H1 (cell line): Measurements from ENCODE around the gene DOHH. TPM values are rescaled to one million over a fixed set of nuclear protein-coding genes. Genes with fewer than 3 reads are reported as not detected.

Experiments
- CTCF ChIA-PET: fragments of 300-600 bp; sonication (Branson Sonifier 250); formaldehyde crosslinking; loops from one replicate; lab custom pipeline; 2021; ENCODE audit not compliant: partially characterized antibody; lab: Charles Lee
- POLR2A ChIA-PET: fragments of 300-600 bp; sonication (Branson Sonifier 250); formaldehyde crosslinking; loops from one replicate; lab custom pipeline; 2021; ENCODE audit warnings: inconsistent platforms; ENCODE audit not compliant: partially characterized antibody; lab: Charles Lee
- DNase-seq, 2 experiments: peaks; one replicate each; pipeline versions ENCODE4 v3.0.0 to v3.0.0-alpha.2; 2010 to 2022; ENCODE audit warnings: low spot score in 2 of 2, low read depth in 1 of 2, mixed read lengths in 1 of 2
- FAIRE-seq: peaks from 2 replicates; lab custom pipeline; 2011; peaks lifted over from hg19 to GRCh38; lab: Jason Lieb, UNC
- H2AFZ ChIP-seq: 2 replicates; pipeline ENCODE4 v1.8.1; 2012; ENCODE audit warnings: low read length, inconsistent platforms
- H2AK5ac ChIP-seq: 2 replicates; pipeline ENCODE4 v1.6.1; 2013; ENCODE audit warnings: low read depth, low read length
- H2BK120ac ChIP-seq: replicated peaks from 2 replicates; pipeline ENCODE3; 2013; ENCODE audit warnings: low read depth, low read length, inconsistent platforms
- H2BK12ac ChIP-seq: 2 replicates; pipeline ENCODE4 v1.6.1; 2013; ENCODE audit warnings: low read depth, low read length
- H2BK15ac ChIP-seq: 2 replicates; pipeline ENCODE4 v1.6.1; 2013; ENCODE audit warnings: low read length
- H2BK20ac ChIP-seq: 2 replicates; pipeline ENCODE4 v1.6.1; 2013; ENCODE audit warnings: low read length
- H2BK5ac ChIP-seq: 2 replicates; pipeline ENCODE4 v1.6.1; 2013; ENCODE audit warnings: low read depth, low read length
- H3K14ac ChIP-seq: 2 replicates; pipeline ENCODE4 v1.6.1; 2013; ENCODE audit warnings: inconsistent platforms; ENCODE audit not compliant: insufficient read length
- H3K18ac ChIP-seq: 2 replicates; pipeline ENCODE4 v1.6.1; 2013; ENCODE audit warnings: low read length; ENCODE audit errors: extremely low read depth
- H3K23ac ChIP-seq: 2 replicates; pipeline ENCODE4 v1.6.1; 2013; ENCODE audit warnings: inconsistent platforms; ENCODE audit not compliant: insufficient read length
- H3K23me2 ChIP-seq: 2 replicates; pipeline ENCODE4 v1.6.1; 2013; ENCODE audit warnings: low read depth, low read length
- H3K27ac ChIP-seq: 2 replicates; pipeline ENCODE4 v1.6.1; 2011; ENCODE audit warnings: low read depth, low read length, inconsistent platforms
- H3K27me3 ChIP-seq, 4 experiments: replicated peaks in 1 of 4; 1 replicate in 1 of 4; 2 replicates in 3 of 4; pipeline versions ENCODE4 v1.6.1 to v1.8.1; 2011 to 2013; ENCODE audit warnings: low read length in 3 of 4, mild to moderate bottlenecking in 3 of 4, inconsistent platforms in 2 of 4, mixed read lengths in 2 of 4, moderate library complexity in 1 of 4; ENCODE audit not compliant: control insufficient read depth in 3 of 4, insufficient read depth in 3 of 4; ENCODE audit errors: extremely low read depth in 1 of 4
- H3K36me3 ChIP-seq, 4 experiments: 2 replicates each; pipeline versions ENCODE4 v1.6.1 to v1.8.1; 2011 to 2013; ENCODE audit warnings: mild to moderate bottlenecking in 4 of 4, low read length in 3 of 4, moderate library complexity in 2 of 4, control low read depth in 1 of 4, inconsistent platforms in 1 of 4; ENCODE audit not compliant: insufficient read depth in 4 of 4, control insufficient read depth in 2 of 4
- H3K4ac ChIP-seq: replicated peaks from 2 replicates; pipeline ENCODE3; 2013; ENCODE audit warnings: low read length, low read depth, mixed read lengths, inconsistent platforms; ENCODE audit not compliant: insufficient read length
- H3K4me1 ChIP-seq, 4 experiments: replicated peaks in 1 of 4; 1 replicate in 1 of 4; 2 replicates in 3 of 4; pipeline versions ENCODE4 v1.6.1 to v1.8.1; 2011 to 2013; ENCODE audit warnings: low read length in 3 of 4, inconsistent platforms in 2 of 4, mixed read lengths in 1 of 4; ENCODE audit not compliant: insufficient read depth in 4 of 4, control insufficient read depth in 3 of 4
- H3K4me2 ChIP-seq, 2 experiments: 2 replicates each; pipeline versions ENCODE4 v1.6.1 to v1.8.1; 2011 to 2013; ENCODE audit warnings: low read depth in 2 of 2, low read length in 2 of 2, control low read depth in 1 of 2, inconsistent platforms in 1 of 2, mild to moderate bottlenecking in 1 of 2; ENCODE audit not compliant: insufficient read depth in 1 of 2
- H3K4me3 ChIP-seq, 4 experiments: fragments of 200-600, 300-600 bp in 1 of 4; sonication (generic), shearing (Covaris generic), sonication (Bioruptor Twin) in 1 of 4; 2 replicates each; pipeline versions ENCODE4 v1.5.1 to v1.8.1; 2011 to 2016; ENCODE audit warnings: low read length in 4 of 4, low read depth in 3 of 4, control low read depth in 2 of 4, inconsistent platforms in 2 of 4, mild to moderate bottlenecking in 2 of 4, mixed read lengths in 1 of 4, moderate library complexity in 1 of 4; ENCODE audit not compliant: insufficient read depth in 2 of 4; ENCODE audit errors: extremely low read depth in 1 of 4
- H3K56ac ChIP-seq: replicated peaks from 2 replicates; pipeline ENCODE3; 2013; ENCODE audit warnings: low read depth, mild to moderate bottlenecking, mixed read lengths, low read length, inconsistent platforms; ENCODE audit not compliant: insufficient read length
- H3K79me1 ChIP-seq: 2 replicates; pipeline ENCODE4 v1.6.1; 2013; ENCODE audit warnings: low read depth, low read length, control low read depth
- H3K79me2 ChIP-seq, 2 experiments: 2 replicates each; pipeline versions ENCODE4 v1.6.1 to v1.8.1; 2012 to 2013; ENCODE audit warnings: low read length in 2 of 2, mild to moderate bottlenecking in 2 of 2, inconsistent platforms in 1 of 2; ENCODE audit not compliant: insufficient read depth in 2 of 2, control insufficient read depth in 1 of 2
- H3K9ac ChIP-seq, 4 experiments: replicated peaks in 1 of 4; 1 replicate in 1 of 4; 2 replicates in 3 of 4; pipeline versions ENCODE4 v1.6.1 to v1.8.1; 2011 to 2013; ENCODE audit warnings: low read depth in 3 of 4, low read length in 3 of 4, control low read depth in 2 of 4, mild to moderate bottlenecking in 2 of 4, moderate library complexity in 2 of 4, inconsistent platforms in 1 of 4; ENCODE audit errors: extremely low read depth in 1 of 4
- H3K9me3 ChIP-seq, 2 experiments: 2 replicates each; pipeline versions ENCODE4 v1.6.1 to v1.8.1; 2012 to 2013; ENCODE audit warnings: mild to moderate bottlenecking in 2 of 2, moderate library complexity in 2 of 2, control low read depth in 1 of 2, inconsistent platforms in 1 of 2, low read depth in 1 of 2, low read length in 1 of 2, mixed read lengths in 1 of 2; ENCODE audit not compliant: insufficient read depth in 2 of 2
- H4K20me1 ChIP-seq, 2 experiments: replicated peaks in 1 of 2; 2 replicates each; pipeline versions ENCODE3 to v1.8.1; 2011 to 2013; ENCODE audit warnings: inconsistent platforms in 2 of 2, low read length in 2 of 2, mild to moderate bottlenecking in 1 of 2; ENCODE audit not compliant: insufficient read depth in 2 of 2, control insufficient read depth in 1 of 2
- H4K5ac ChIP-seq: 2 replicates; pipeline ENCODE4 v1.6.1; 2013; ENCODE audit warnings: low read length, low read depth, mixed read lengths, inconsistent platforms; ENCODE audit not compliant: insufficient read length
- H4K8ac ChIP-seq: 2 replicates; pipeline ENCODE4 v1.8.0; 2013; ENCODE audit warnings: mild to moderate bottlenecking, moderate library complexity, low read length, inconsistent platforms; ENCODE audit not compliant: insufficient read depth; ENCODE audit errors: extremely low read depth
- H4K91ac ChIP-seq: replicated peaks from 2 replicates; pipeline ENCODE3; 2013; ENCODE audit warnings: low read length, mixed read lengths, inconsistent platforms; ENCODE audit not compliant: insufficient read length
- GABPA ChIP-seq: IDR thresholded peaks from 2 replicates; pipeline ENCODE4 v1.6.1; 2011; ENCODE audit warnings: mild to moderate bottlenecking, low read length, moderate library complexity, borderline replicate concordance; ENCODE audit not compliant: insufficient read depth
- GTF2F1 ChIP-seq: IDR thresholded peaks from 2 replicates; pipeline ENCODE4 v1.6.1; 2012; ENCODE audit warnings: low read depth, low read length, improper control_type of control experiment, borderline replicate concordance
- HDAC6 ChIP-seq: IDR thresholded peaks from one replicate; pipeline ENCODE4 v1.7.1; 2012; ENCODE audit warnings: low read depth, mild to moderate bottlenecking, inconsistent platforms, low read length, moderate library complexity
- JUND ChIP-seq: IDR thresholded peaks from 2 replicates; pipeline ENCODE4 v1.6.1; 2011; ENCODE audit warnings: mild to moderate bottlenecking, improper control_type of control experiment, low read length
- KDM4A ChIP-seq: IDR thresholded peaks from one replicate; pipeline ENCODE4 v1.7.1; 2012; ENCODE audit warnings: low read depth, mild to moderate bottlenecking, moderate library complexity, low read length, inconsistent platforms; ENCODE audit not compliant: severe bottlenecking
- MAFK ChIP-seq: IDR thresholded peaks from 2 replicates; pipeline ENCODE4 v1.6.1; 2012; ENCODE audit warnings: low read depth, mild to moderate bottlenecking, improper control_type of control experiment, low read length
- RBBP5 ChIP-seq: IDR thresholded peaks from 2 replicates; pipeline ENCODE4 v1.7.1; 2012; ENCODE audit warnings: low read depth, mild to moderate bottlenecking, inconsistent platforms, low read length, moderate library complexity, borderline replicate concordance
- RFX5 ChIP-seq: IDR thresholded peaks from 2 replicates; pipeline ENCODE4 v1.6.1; 2011; ENCODE audit warnings: low read depth, low read length, improper control_type of control experiment, borderline replicate concordance
- TAF7 ChIP-seq: optimal IDR thresholded peaks from 2 replicates; pipeline ENCODE3; 2011; ENCODE audit warnings: low read depth, mild to moderate bottlenecking, inconsistent platforms, low read length, moderate library complexity, borderline replicate concordance
- TBP ChIP-seq: IDR thresholded peaks from 2 replicates; pipeline ENCODE4 v1.6.1; 2011; ENCODE audit warnings: low read depth, low read length, improper control_type of control experiment
- TEAD4 ChIP-seq: IDR thresholded peaks from 2 replicates; pipeline ENCODE4 v1.6.1; 2012; ENCODE audit warnings: low read depth, low read length, inconsistent platforms, mixed read lengths
- WGBS, 2 experiments: shearing (Covaris generic) in 1 of 2; methylation state at CpG; one replicate each; pipeline versions ENCODE4 v1.1.6 to v1.1.7; 2013 to 2015; ENCODE audit warnings: low lambda C conversion rate in 2 of 2, mixed read lengths in 2 of 2, inconsistent platforms in 1 of 2, low coverage in 1 of 2, missing lambda C conversion rate in 1 of 2; ENCODE audit not compliant: insufficient replicate concordance in 2 of 2, insufficient coverage in 1 of 2, insufficient read length in 1 of 2; ENCODE audit errors: extremely low coverage in 1 of 2, missing lambda C conversion rate in 1 of 2; 5-methylcytosine and 5-hydroxymethylcytosine counted together
- polyA plus RNA-seq, 7 experiments: library from polyadenylated mRNA; depleted of rRNA in 3 of 7; stranded (reverse) in 5 of 7; unstranded in 2 of 7; fragments of >200 nt in 5 of 7; fragments of 200-250 nt in 2 of 7; gene quantifications; 1 replicate in 5 of 7; 2 replicates in 1 of 7; 4 replicates in 1 of 7; pipeline versions ENCODE4 v1.2.1 to v1.2.3, GENCODE V29; 2011 to 2013; ENCODE audit warnings: missing spikeins in 2 of 7, mixed read lengths in 2 of 7
- total RNA-seq: library from RNA; stranded (reverse); fragmentation: NEBNext Ultra II Directional; extraction: Animal tissue kit (Norgen Biotek cat#: 25700); gene quantifications from 2 replicates; pipeline ENCODE4 v1.2.1, GENCODE V29; 2021

Gene DOHH
- total and polyA plus RNA-seq, 2 of the 8 experiments (the other 6 are each of a cell fraction or from before 2014, with no cell fraction given) = 7.3 to 17.7 TPM

DNA sequence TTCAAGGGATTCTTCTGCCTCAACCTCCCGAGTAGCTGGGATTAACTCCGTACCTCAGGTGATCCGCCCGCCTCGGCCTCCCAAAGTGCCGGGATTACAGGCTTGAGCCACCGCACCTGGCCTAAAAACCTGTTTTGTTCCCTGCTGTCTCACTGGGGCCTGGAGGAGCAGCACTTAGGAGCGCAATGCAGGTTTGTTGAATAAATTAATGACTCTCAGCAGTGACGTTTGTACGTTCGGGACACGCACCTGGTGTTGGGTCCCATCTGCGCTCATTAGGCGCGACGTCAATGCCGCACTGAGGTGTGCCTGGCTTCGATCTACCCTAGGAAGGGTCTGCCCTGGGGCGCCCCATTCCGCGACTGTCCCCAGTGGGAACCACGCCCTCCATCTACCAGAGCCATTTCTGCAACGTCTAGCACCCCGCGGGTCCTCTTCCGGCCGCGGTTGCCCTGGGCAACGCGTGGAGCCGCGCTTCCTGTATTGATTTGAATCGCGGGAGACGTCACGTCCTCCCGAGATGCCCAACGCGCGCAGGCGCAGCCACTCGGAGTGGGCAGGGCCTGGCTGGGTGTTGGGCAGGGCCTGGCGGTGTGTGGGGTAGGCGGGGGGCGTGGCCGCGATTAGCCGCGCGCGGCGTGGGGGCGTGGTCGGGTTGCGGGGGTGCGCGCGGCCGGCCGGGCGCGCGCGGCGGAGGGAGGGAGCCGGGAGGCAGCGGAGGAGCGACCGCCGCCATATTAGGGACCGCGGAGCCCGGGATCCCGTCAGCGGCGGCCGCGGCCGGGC, 5.3 kb upstream of the DOHH start, which contains the start of gene FZR1:
FZR1 (plus strand) TSS at position 714 of the 786 bp plus-strand sequence. CDS start 16,679 bp downstream, outside the sequence.
- peak; percentile 24 for FAIRE-seq
- Histone ChIP-seq H2BK5ac (peak within 1 kb of the TSS; percentile 96), H2BK12ac (peak within 1 kb of the TSS; percentile 75; the same call in 1 of the 2 replicates), H4K5ac (peak within 1 kb of the TSS; percentile 99), H4K91ac (peak within 1 kb of the TSS; percentile 98), H3K23ac (peak within 1 kb of the TSS; percentile 28), H3K79me1 (peaks cover 15% of the 10 kb centered on the region), H3K18ac (peak within 1 kb of the TSS; percentile 93), H3K27me3 (no peaks in the 10 kb centered on the region), H3K4ac (peak within 1 kb of the TSS; percentile 85), H2BK20ac (no peak within 1 kb of the TSS), H3K36me3 (no peaks in the 10 kb centered on the region; a peak in 2 of 8 replicates), H2AK5ac (no peak within 1 kb of the TSS), H4K20me1 (peaks cover 13 to 21% of the 10 kb centered on the region in 2 experiments), H3K4me2 (peak within 1 kb of the TSS; percentile 95 to 99), H2AFZ (peak within 1 kb of the TSS; percentile 37; the same call in 1 of the 2 replicates), H3K56ac (peak within 1 kb of the TSS; percentile 86), H3K4me1 (peaks cover 0 to 9% (median 7%) of the 10 kb centered on the region in 4 experiments; a peak in 3 of 7 replicates), H2BK15ac (0 out of 2 replicates have a peak within 1 kb of the TSS, but pooled peaks have one; percentile 18), H3K27ac (peak within 1 kb of the TSS; percentile 90), H3K4me3 (peak within 1 kb of the TSS; percentile 44 to 98 (median 58)), H2BK120ac (peak within 1 kb of the TSS; percentile 95), H3K14ac (no peak within 1 kb of the TSS), H3K9me3 (no peaks in the 10 kb centered on the region), H3K9ac (peak within 1 kb of the TSS; percentile 6 to 73 (median 58)), H4K8ac (peak within 1 kb of the TSS; percentile 95), H3K79me2 (peaks cover 0 to 25% of the 10 kb centered on the region in 2 experiments; a peak in 2 of 4 replicates), H3K23me2 (peaks cover 18% of the 10 kb centered on the region)
- ChIA-PET POLR2A (interaction anchor here (0.9 to 1.5 kb wide), 4 partner anchors 9 to 33 kb away, joined by 3 to 6 read pairs (median 4); partner anchors contain the start of gene TEKTIP1), CTCF (no interaction called here)
- DNase-seq = peak; percentile 93 to 98
- 4% methylated on average over 66 of the region's 79 CpGs; no CpG with 5 or more reads in 1 of the 2 experiments for WGBS, 2 experiments
- no peak for TF ChIP-seq GABPA
- no peak for TF ChIP-seq MAFK
- TF ChIP-seq JUND = no peak; the same call in 1 of the 2 replicates
- TF ChIP-seq HDAC6 = no peak
- TF ChIP-seq GTF2F1 = no peak
- TF ChIP-seq TAF7 = peak; percentile 42
- peak; percentile 49 for TF ChIP-seq TBP
- TF ChIP-seq KDM4A = peak; percentile 30
- peak; percentile 57; the same call in 1 of the 2 replicates for TF ChIP-seq RBBP5
- TF ChIP-seq RFX5 = no peak
- TF ChIP-seq TEAD4 = no peak; the same call in 1 of the 2 replicates
